Measurements from ENCODE around the gene HOXD13. TPM values are rescaled to one million over a fixed set of nuclear protein-coding genes. Genes with fewer than 3 reads are reported as not detected.

Gene HOXD13
- polyA plus RNA-seq, 2 of the 4 experiments (the other 2 are of a cell fraction) = 0.13 to 0.35 TPM

- no peak for FAIRE-seq
- ChIA-PET CTCF (interaction anchor here (0.7 to 4.5 kb wide), 21 partner anchors 8 to 1067 kb away, joined by 3 to 57 read pairs (median 7); partner anchors contain the start of genes EVX2 and HOXD11), POLR2A (no interaction called here)
- H3K27ac ChIP-seq = peak overlapping the region in 1 of 2 experiments; percentile 90; a peak in 2 of 6 replicates
- peak overlapping the region; percentile 84 for H3K4me2 ChIP-seq
- peak; percentile 8 to 43; a peak in 3 of 6 replicates for ATAC-seq
- DNase-seq (ENCODE audit: low read depth in 1 of 2, low spot score in 1 of 2) = no peak
- no peaks in the 10 kb centered on the region for H3K9me3 ChIP-seq
- TF ChIP-seq ZNF302 (CRISPR knock-in tag; IDR thresholded peaks at IDR 0.05) (no peak), MAX (IDR thresholded peaks at IDR 0.05) (no peak)
- 66% methylated on average over 18 of the region's 35 CpGs for WGBS (ENCODE audit: missing lambda C conversion rate)
- peak overlapping the region; percentile 55; the same call in 2 of the 3 replicates for H3K4me3 ChIP-seq
- peaks cover 11% of the 10 kb centered on the region; the same call in 2 of the 3 replicates for H3K4me1 ChIP-seq
Observed at GRCh38 chr2:176098366-176099158, 6.0 kb downstream of the HOXD13 start.

- peaks cover 16% of the 10 kb centered on the region for H3K4me1 ChIP-seq
- CTCF ChIA-PET = interaction anchor here (0.7 to 4.5 kb wide), 4 partner anchors 12 to 530 kb away, joined by 4 to 57 read pairs (median 24); partner anchors contain the start of gene EVX2
- TF ChIP-seq JUNB (IDR thresholded peaks at IDR 0.05) = no peak
- TF ChIP-seq KDM5A (IDR thresholded peaks at IDR 0.05) = no peak
- no peak for TF ChIP-seq HEYL (CRISPR knock-in tag; IDR thresholded peaks at IDR 0.05)
- no peak for TF ChIP-seq TP53 (CRISPR knock-in tag; IDR thresholded peaks at IDR 0.05)
- TF ChIP-seq HES2 (IDR thresholded peaks at IDR 0.05) = no peak
- no peak for TF ChIP-seq EHF (CRISPR knock-in tag; IDR thresholded peaks at IDR 0.05)
- no peak for TF ChIP-seq ZSCAN20 (CRISPR knock-in tag; IDR thresholded peaks at IDR 0.05)
- TF ChIP-seq MYC (IDR thresholded peaks at IDR 0.05; ENCODE audit: borderline replicate concordance, low read length) = no peak
- ATAC-seq = no peak
- H3K9me3 ChIP-seq = no peaks in the 10 kb centered on the region
- WGBS (ENCODE audit: missing lambda C conversion rate) = 88% methylated on average over 30 of the region's 30 CpGs
- no peak for DNase-seq (ENCODE audit: low read depth in 1 of 2, low spot score in 1 of 2)
- POLR2A ChIA-PET = no interaction called here
- H3K4me2 ChIP-seq = no peak overlapping the region
- no peak overlapping the region for H3K27ac ChIP-seq
- H3K4me3 ChIP-seq = no peak overlapping the region
- FAIRE-seq = no peak
Observed at GRCh38 chr2:176099159-176099727, 6.7 kb downstream of the HOXD13 start.

- ChIA-PET POLR2A (no interaction called here), CTCF (interaction anchor here (4.5 kb wide), 1 partner anchor 13 kb away, joined by 42 read pairs; no protein-coding TSS in a partner anchor)
- no peak for FAIRE-seq
- TF ChIP-seq MYC (IDR thresholded peaks at IDR 0.05; ENCODE audit: borderline replicate concordance, low read length) = no peak
- no peak for TF ChIP-seq RFX5 (IDR thresholded peaks at IDR 0.05)
- TF ChIP-seq CHD2 (IDR thresholded peaks at IDR 0.05; ENCODE audit: low read length, partially characterized antibody) = no peak
- TF ChIP-seq HES2 (IDR thresholded peaks at IDR 0.05) = no peak
- TF ChIP-seq CTCF (IDR thresholded peaks at IDR 0.05) = no peak
- no peak for TF ChIP-seq POLR2AphosphoS2 (conservative IDR thresholded peaks at IDR 0.05; ENCODE audit: low read length)
- TF ChIP-seq FOSL2 (IDR thresholded peaks at IDR 0.05) = no peak
- no peak for TF ChIP-seq FOSL2 (CRISPR knock-in tag; IDR thresholded peaks at IDR 0.05)
- TF ChIP-seq KDM1A (IDR thresholded peaks at IDR 0.05; ENCODE audit: low read depth) = no peak
- TF ChIP-seq MAX (IDR thresholded peaks at IDR 0.05) = no peak
- no peak for TF ChIP-seq SMC3 (IDR thresholded peaks at IDR 0.05)
- TF ChIP-seq EHMT2 (IDR thresholded peaks at IDR 0.05; ENCODE audit: low read depth) = no peak
- TF ChIP-seq ATOH8 (CRISPR knock-in tag; IDR thresholded peaks at IDR 0.05; ENCODE audit: low read depth) = no peak
- no peak for TF ChIP-seq PHF8 (IDR thresholded peaks at IDR 0.05; ENCODE audit: borderline replicate concordance, low read depth)
- Histone ChIP-seq H3K4me1 (peaks cover 17% of the 10 kb centered on the region), H3K4me2 (peak within 1 kb of the TSS; percentile 84), H3K27ac (no peak within 1 kb of the TSS), H3K9me3 (no peaks in the 10 kb centered on the region), H3K4me3 (no peak within 1 kb of the TSS)
- ATAC-seq = no peak
- WGBS (ENCODE audit: missing lambda C conversion rate) = 90% methylated on average over 47 of the region's 70 CpGs
- DNase-seq (ENCODE audit: low read depth in 1 of 2, low spot score in 1 of 2) = no peak
Observed at GRCh38 chr2:176099728-176100546, 7.4 kb downstream of the HOXD13 start, which contains the start of gene HOXD12. HOXD12 (plus strand) TSS chr2:176099795; CDS start chr2:176099802, 7 bp downstream.

All from A549 (cell line).